GM13977 (cell line): ENCODE measurements around the gene KCNQ5.

Experiments used
- DNase-seq: peaks from one replicate; pipeline ENCODE4 v3.0.0; 2012; ENCODE audit warnings: low spot score
- CTCF ChIP-seq: IDR thresholded peaks from 2 replicates; pipeline ENCODE4 v1.5.1; 2012; ENCODE audit warnings: mild to moderate bottlenecking, control low read depth; ENCODE audit not compliant: insufficient read depth; ENCODE audit errors: extremely low read depth, missing control alignments
- in situ Hi-C: fragments of 300-500 bp; cut with MboI; formaldehyde crosslinking; loops from one replicate; pipeline ENCODE4 v1.12.0; 2022; ENCODE audit warnings: low sequenced_read_pairs, low pct_unique_long_range_greater_than_20kb, mixed read lengths, inconsistent platforms; ENCODE audit not compliant: unreplicated experiment

The KCNQ5 gene

GRCh38 chr6:73144516-73144915, 522.7 kb downstream of the KCNQ5 start:
- in situ Hi-C loops: no loop called here
- DNase-seq: no peak
- TF ChIP-seq CTCF: no peak

GRCh38 chr6:73145690-73146089, 523.8 kb downstream of the KCNQ5 start:
- in situ Hi-C loops: no loop called here
- DNase-seq: no peak
- no peak for TF ChIP-seq CTCF

- DNase-seq: no peak
- no peak for TF ChIP-seq CTCF
- in situ Hi-C loops: no loop called here
These were observed 529.9 kb downstream of the KCNQ5 start for GRCh38 chr6:73151732-73152131.

GRCh38 chr6:73152556-73152955, 530.7 kb downstream of the KCNQ5 start:
- in situ Hi-C loops: no loop called here
- no peak for TF ChIP-seq CTCF
- no peak for DNase-seq

GRCh38 chr6:73152966-73153757, 531.3 kb downstream of the KCNQ5 start:
- DNase-seq: no peak
- in situ Hi-C loops: no loop called here

More at GRCh38 chr6:73152966-73153757, 531.3 kb downstream of the KCNQ5 start:
- TF ChIP-seq CTCF: no peak
